Vagina (tissue), 2 donors: ENCODE data around the gene RGL2. TPM values are rescaled to one million over a fixed set of nuclear protein-coding genes. Genes with fewer than 3 reads are reported as not detected.
"Not testable (repeated sequence)": the region's sequence is repeated elsewhere in the genome, so short reads cannot be mapped to it uniquely, and the experiment has no call there.

ENCODE experiments used
- DNase-seq, 2 donors: peaks; one replicate each; pipeline ENCODE4 v3.0.0-alpha.2; 2017; ENCODE audit errors: extremely low spot score in 2 of 2
- H3K27ac ChIP-seq: fragments of 200-600 bp; sonication (generic); one replicate; pipeline ENCODE4 v1.5.1; 2019
- H3K27me3 ChIP-seq: fragments of 200-600 bp; sonication (generic); one replicate; pipeline ENCODE4 v1.5.1; 2019
- H3K36me3 ChIP-seq, 2 donors: fragments of 200-600 bp; sonication (generic); one replicate each; pipeline ENCODE4 v1.5.1; 2017 to 2019
- H3K4me1 ChIP-seq: fragments of 200-600 bp; sonication (generic); one replicate; pipeline ENCODE4 v1.5.1; 2019
- H3K4me3 ChIP-seq, 2 donors: fragments of 200-600 bp; sonication (generic); 1 replicate in 1 of 2; 2 replicates in 1 of 2; pipeline ENCODE4 v1.5.1; 2016 to 2019
- H3K9me3 ChIP-seq: fragments of 200-600 bp; sonication (generic); one replicate; pipeline ENCODE4 v1.5.1; 2019
- CTCF ChIP-seq, 3 experiments: fragments of 450-650 bp in 2 of 3; fragments of 200-600 bp in 1 of 3; sonication (generic) in 1 of 3; IDR thresholded peaks; one replicate each; pipeline ENCODE4 v1.5.1; 2017 to 2019; ENCODE audit warnings: antibody characterized with exemption in 3 of 3, mild to moderate bottlenecking in 2 of 3, moderate library complexity in 2 of 3
- POLR2A ChIP-seq, 2 donors: fragments of 450-650 bp; IDR thresholded peaks; one replicate each; pipeline ENCODE4 v1.6.1; 2017; ENCODE audit warnings: antibody characterized with exemption in 2 of 2, mild to moderate bottlenecking in 2 of 2, moderate library complexity in 2 of 2
- POLR2AphosphoS5 ChIP-seq, 2 donors: sonication (generic); formaldehyde crosslinking; IDR thresholded peaks; one replicate each; pipeline ENCODE4 v1.9.0; 2017; ENCODE audit warnings: antibody characterized with exemption in 2 of 2, mild to moderate bottlenecking in 2 of 2, low read depth in 1 of 2; ENCODE audit not compliant: insufficient read depth in 1 of 2
- intact Hi-C: fragments of 100-400 bp; cut with DNase I; formaldehyde crosslinking; loops from one replicate; pipeline ENCODE4 v1.15.1; 2023
- total RNA-seq: library from RNA; depleted of rRNA; stranded (reverse); fragments of >200 nt; gene quantifications from one replicate; pipeline ENCODE4 v1.2.3, GENCODE V29; 2016

The RGL2 gene
- total RNA-seq, 1 donor from 2014 or later, result 41.5 TPM

GRCh38 chr6:33271117-33271467 is 27.6 kb downstream of the RGL2 start:
- H3K4me1 ChIP-seq, result peaks cover 52% of the 10 kb centered on the region
- intact Hi-C loops, result loop anchor here (5.0 kb wide), 1 partner anchor 69 kb away; the partner anchor contains the start of genes HSD17B8, RXRB and SLC39A7
- no peak for TF ChIP-seq CTCF (IDR thresholded peaks at IDR 0.05)
- no peak for TF ChIP-seq POLR2AphosphoS5 (IDR thresholded peaks at IDR 0.05; ENCODE audit: insufficient read depth in 1 of 2, low read depth in 1 of 2)
- TF ChIP-seq POLR2A (IDR thresholded peaks at IDR 0.05), result no peak
- H3K27me3 ChIP-seq, result no peaks in the 10 kb centered on the region
- peaks cover 0 to 58% of the 10 kb centered on the region in 2 donors for H3K36me3 ChIP-seq
- H3K27ac ChIP-seq, result peak overlapping the region; percentile 83
- DNase-seq, result no peak
- peak overlapping the region; percentile 59 to 69 for H3K4me3 ChIP-seq
- H3K9me3 ChIP-seq, result no peaks in the 10 kb centered on the region

- Histone ChIP-seq H3K4me3 (no peak overlapping the region), H3K9me3 (no peaks in the 10 kb centered on the region), H3K4me1 (no peaks in the 10 kb centered on the region), H3K27ac (no peak overlapping the region), H3K27me3 (no peaks in the 10 kb centered on the region), H3K36me3 (peaks cover 0 to 63% of the 10 kb centered on the region in 2 donors)
- DNase-seq, result no peak
- intact Hi-C loops, result no loop called here
- TF ChIP-seq CTCF (IDR thresholded peaks at IDR 0.05), result no peak
- TF ChIP-seq POLR2AphosphoS5 (IDR thresholded peaks at IDR 0.05; ENCODE audit: insufficient read depth in 1 of 2, low read depth in 1 of 2), result no peak
- no peak for TF ChIP-seq POLR2A (IDR thresholded peaks at IDR 0.05)
These were observed 34.7 kb downstream of the RGL2 start for GRCh38 chr6:33264015-33264414.

DNA sequence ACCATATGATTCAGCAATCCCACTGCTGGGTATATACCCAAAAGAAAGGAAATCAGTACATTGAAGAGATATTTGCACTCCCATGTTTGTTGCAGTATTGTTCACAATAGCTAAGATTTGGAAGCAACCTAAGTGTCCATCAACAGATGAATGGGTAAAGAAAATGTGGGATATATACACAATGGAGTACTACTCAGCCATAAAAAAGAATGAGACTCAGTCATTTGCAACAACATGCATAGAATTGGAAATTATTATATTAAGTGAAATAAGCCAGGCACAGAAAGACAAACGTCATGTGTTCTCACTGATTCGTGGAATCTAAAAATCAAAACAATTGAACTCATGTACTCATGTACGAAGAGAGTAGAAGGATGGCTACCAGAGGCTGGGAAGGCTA is 36.3 kb downstream of the RGL2 start:
- H3K9me3 ChIP-seq, intact Hi-C loops, H3K27me3 ChIP-seq, H3K27ac ChIP-seq, DNase-seq, H3K4me1 ChIP-seq, H3K4me3 ChIP-seq: not testable (repeated sequence)
- peaks cover 0 to 57% of the 10 kb centered on the region in 2 donors for H3K36me3 ChIP-seq

- Histone ChIP-seq H3K27me3 (no peaks in the 10 kb centered on the region), H3K36me3 (peaks cover 0 to 26% of the 10 kb centered on the region in 2 donors), H3K4me3 (no peak overlapping the region), H3K4me1 (no peaks in the 10 kb centered on the region), H3K9me3 (no peaks in the 10 kb centered on the region), H3K27ac (no peak overlapping the region)
- TF ChIP-seq CTCF (IDR thresholded peaks at IDR 0.05) (no peak), POLR2AphosphoS5 (IDR thresholded peaks at IDR 0.05; ENCODE audit: insufficient read depth in 1 of 2, low read depth in 1 of 2) (no peak), POLR2A (IDR thresholded peaks at IDR 0.05) (no peak)
- intact Hi-C loops, result no loop called here
- no peak for DNase-seq
These were observed 39.7 kb downstream of the RGL2 start for GRCh38 chr6:33259032-33259431.

DNA sequence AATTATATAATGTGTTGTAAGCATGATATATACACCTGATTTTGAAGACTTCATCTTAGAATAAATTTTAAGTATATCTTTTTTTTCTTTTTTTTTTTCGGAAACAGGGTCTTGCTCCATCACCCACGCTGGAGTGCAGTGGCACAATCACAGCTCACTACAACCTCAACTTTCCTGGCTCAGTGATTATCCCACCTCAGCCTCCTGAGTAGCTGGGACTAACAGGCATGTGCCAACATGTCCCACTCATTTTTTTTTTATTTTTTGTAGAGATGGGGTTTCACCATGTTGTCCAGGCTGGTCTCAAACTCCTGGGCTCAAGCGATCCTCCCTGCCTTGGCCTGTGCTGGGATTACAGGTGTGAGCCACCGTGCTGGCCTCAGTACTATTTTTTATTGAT is 44.2 kb downstream of the RGL2 start:
- H3K36me3 ChIP-seq, result peaks cover 0 to 17% of the 10 kb centered on the region in 2 donors
- no peaks in the 10 kb centered on the region for H3K9me3 ChIP-seq
- no peak for DNase-seq
- peaks cover 15% of the 10 kb centered on the region for H3K4me1 ChIP-seq
- no peak for TF ChIP-seq POLR2AphosphoS5 (IDR thresholded peaks at IDR 0.05; ENCODE audit: insufficient read depth in 1 of 2, low read depth in 1 of 2)
- no peak for TF ChIP-seq POLR2A (IDR thresholded peaks at IDR 0.05)
- intact Hi-C loops, result no loop called here
- H3K27me3 ChIP-seq, result no peaks in the 10 kb centered on the region
- no peak overlapping the region for H3K4me3 ChIP-seq
- no peak overlapping the region for H3K27ac ChIP-seq

DNA sequence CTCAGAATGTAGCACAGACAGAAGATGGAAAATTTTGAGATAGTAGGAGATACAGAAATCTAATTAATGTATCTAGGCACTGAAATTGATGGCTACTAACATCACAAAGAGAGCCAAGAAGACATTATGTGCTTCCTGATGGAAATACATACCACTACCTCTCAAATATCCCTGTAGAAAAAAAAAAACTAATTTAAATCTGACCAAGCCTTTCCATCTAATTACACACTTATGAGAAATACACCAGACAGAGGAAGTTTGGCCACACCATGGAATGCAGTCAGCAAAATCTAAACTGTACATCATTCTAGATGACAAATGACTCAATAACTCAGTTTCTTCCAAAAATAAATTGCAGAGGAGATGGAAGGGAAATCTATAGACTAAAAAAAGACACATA is 46.0 kb downstream of the RGL2 start:
- Histone ChIP-seq H3K27me3 (no peaks in the 10 kb centered on the region), H3K36me3 (peaks cover 0 to 5% of the 10 kb centered on the region in 2 donors)
- intact Hi-C loops, result no loop called here

More for the DNA sequence above, 46.0 kb downstream of the RGL2 start:
- Histone ChIP-seq H3K4me1 (peaks cover 26% of the 10 kb centered on the region), H3K4me3 (no peak overlapping the region), H3K27ac (no peak overlapping the region), H3K9me3 (no peaks in the 10 kb centered on the region)
- no peak for DNase-seq
- TF ChIP-seq POLR2AphosphoS5 (IDR thresholded peaks at IDR 0.05; ENCODE audit: insufficient read depth in 1 of 2, low read depth in 1 of 2), result no peak
- no peak for TF ChIP-seq CTCF (IDR thresholded peaks at IDR 0.05)
- TF ChIP-seq POLR2A (IDR thresholded peaks at IDR 0.05), result no peak
